Tibial nerve (tissue), 4 donors: Measurements from ENCODE around the gene ADCK2. TPM values are rescaled to one million over a fixed set of nuclear protein-coding genes. Genes with fewer than 3 reads are reported as not detected.

ENCODE experiments used
- DNase-seq, 2 donors: peaks; one replicate each; pipeline ENCODE4 v3.0.0-alpha.2; 2019; ENCODE audit warnings: low spot score in 2 of 2
- H3K27ac ChIP-seq, 4 donors: fragments of 200-600 bp; sonication (generic) in 3 of 4; one replicate each; pipeline ENCODE4 v1.5.1; 2017 to 2019; ENCODE audit warnings: mild to moderate bottlenecking in 1 of 4
- H3K27me3 ChIP-seq, 2 donors: fragments of 200-600 bp; sonication (generic) in 1 of 2; one replicate each; pipeline versions ENCODE4 v1.5.1 to v1.6.0; 2017 to 2019
- H3K36me3 ChIP-seq, 3 donors: fragments of 200-600 bp; sonication (generic); one replicate each; pipeline ENCODE4 v1.5.1; 2018 to 2019
- H3K4me1 ChIP-seq, 4 donors: fragments of 200-600 bp; sonication (generic) in 3 of 4; one replicate each; pipeline ENCODE4 v1.5.1; 2017 to 2019
- H3K4me3 ChIP-seq, 4 donors: fragments of 200-600 bp; sonication (generic) in 3 of 4; one replicate each; pipeline ENCODE4 v1.5.1; 2017 to 2019; ENCODE audit warnings: mild to moderate bottlenecking in 1 of 4, moderate library complexity in 1 of 4
- H3K9me3 ChIP-seq, 4 donors: fragments of 200-600 bp; sonication (generic) in 3 of 4; one replicate each; pipeline ENCODE4 v1.5.1; 2017 to 2019
- CTCF ChIP-seq, 5 experiments: fragments of 200-600 bp in 3 of 5; fragments of 450-650 bp in 2 of 5; sonication (generic) in 3 of 5; IDR thresholded peaks; one replicate each; pipeline ENCODE4 v1.5.1; 2016 to 2019; ENCODE audit warnings: antibody characterized with exemption in 5 of 5, mild to moderate bottlenecking in 3 of 5, moderate library complexity in 2 of 5
- EP300 ChIP-seq, 2 donors: sonication (generic); formaldehyde crosslinking; IDR thresholded peaks; one replicate each; pipeline ENCODE4 v1.6.1; 2017; ENCODE audit warnings: antibody characterized with exemption in 2 of 2, mild to moderate bottlenecking in 1 of 2
- POLR2A ChIP-seq, 2 donors: fragments of 450-650 bp; IDR thresholded peaks; one replicate each; pipeline ENCODE4 v1.6.1; 2017; ENCODE audit warnings: antibody characterized with exemption in 2 of 2, mild to moderate bottlenecking in 2 of 2, moderate library complexity in 2 of 2
- WGBS, 2 donors: methylation state at CpG; one replicate each; pipeline ENCODE4 v1.1.5; 2018; 5-methylcytosine and 5-hydroxymethylcytosine counted together
- total RNA-seq, 4 donors: library from RNA; depleted of rRNA; stranded (reverse); fragments of >200 nt; gene quantifications; one replicate each; pipeline ENCODE4 v1.1.0, GENCODE V29; 2016

ADCK2 gene
- total RNA-seq, 4 donors from 2014 or later, result 20.7 to 34.5 (median 26.7) TPM

- no peaks in the 10 kb centered on the region for H3K4me1 ChIP-seq
- TF ChIP-seq EP300 (IDR thresholded peaks at IDR 0.05) (no peak), CTCF (IDR thresholded peaks at IDR 0.05) (no peak), POLR2A (IDR thresholded peaks at IDR 0.05) (no peak)
- 83 to 84% methylated on average over 10 of the region's 10 CpGs for WGBS, 2 donors
- no peaks in the 10 kb centered on the region for H3K27me3 ChIP-seq
- no peak overlapping the region for H3K4me3 ChIP-seq
- DNase-seq, result no peak
- H3K36me3 ChIP-seq, result peaks cover 0 to 10% (median 0%) of the 10 kb centered on the region in 3 donors
- no peak overlapping the region for H3K27ac ChIP-seq
- no peaks in the 10 kb centered on the region for H3K9me3 ChIP-seq
These were observed 41.7 kb downstream of the ADCK2 start for GRCh38 chr7:140714331-140715040.

GRCh38 chr7:140719721-140720120 lies 47.0 kb downstream of the ADCK2 start:
- Histone ChIP-seq H3K36me3 (peaks cover 0 to 18% (median 0%) of the 10 kb centered on the region in 3 donors), H3K27ac (no peak overlapping the region), H3K4me3 (no peak overlapping the region), H3K4me1 (no peaks in the 10 kb centered on the region), H3K27me3 (no peaks in the 10 kb centered on the region), H3K9me3 (no peaks in the 10 kb centered on the region)
- WGBS, 2 donors, result 70 to 79% methylated on average over 5 of the region's 5 CpGs
- DNase-seq, result no peak
- TF ChIP-seq POLR2A (IDR thresholded peaks at IDR 0.05), result no peak
- TF ChIP-seq EP300 (IDR thresholded peaks at IDR 0.05), result no peak
- TF ChIP-seq CTCF (IDR thresholded peaks at IDR 0.05), result no peak

GRCh38 chr7:140722254-140722653 lies 49.5 kb downstream of the ADCK2 start:
- no peak overlapping the region for H3K4me3 ChIP-seq
- TF ChIP-seq CTCF (IDR thresholded peaks at IDR 0.05) (no peak), EP300 (IDR thresholded peaks at IDR 0.05) (no peak), POLR2A (IDR thresholded peaks at IDR 0.05) (no peak)
- 68 to 77% methylated on average over 1 of the region's 1 CpG for WGBS, 2 donors
- H3K36me3 ChIP-seq, result peaks cover 0 to 20% (median 0%) of the 10 kb centered on the region in 3 donors
- no peak overlapping the region for H3K27ac ChIP-seq
- no peaks in the 10 kb centered on the region for H3K4me1 ChIP-seq
- H3K27me3 ChIP-seq, result no peaks in the 10 kb centered on the region
- no peak for DNase-seq
- H3K9me3 ChIP-seq, result no peaks in the 10 kb centered on the region

GRCh38 chr7:140723006-140723405 lies 50.3 kb downstream of the ADCK2 start:
- Histone ChIP-seq H3K9me3 (no peaks in the 10 kb centered on the region), H3K27me3 (no peaks in the 10 kb centered on the region), H3K27ac (no peak overlapping the region), H3K4me1 (no peaks in the 10 kb centered on the region), H3K36me3 (peaks cover 0 to 20% (median 0%) of the 10 kb centered on the region in 3 donors), H3K4me3 (no peak overlapping the region)
- no peak for DNase-seq
- TF ChIP-seq EP300 (IDR thresholded peaks at IDR 0.05) (no peak), CTCF (IDR thresholded peaks at IDR 0.05) (no peak), POLR2A (IDR thresholded peaks at IDR 0.05) (no peak)
- 96 to 97% methylated on average over 6 of the region's 6 CpGs for WGBS, 2 donors

- Histone ChIP-seq H3K9me3 (no peaks in the 10 kb centered on the region), H3K4me3 (no peak overlapping the region), H3K36me3 (peaks cover 0 to 20% (median 0%) of the 10 kb centered on the region in 3 donors), H3K4me1 (no peaks in the 10 kb centered on the region), H3K27ac (no peak overlapping the region), H3K27me3 (no peaks in the 10 kb centered on the region)
- no peak for TF ChIP-seq POLR2A (IDR thresholded peaks at IDR 0.05)
- TF ChIP-seq EP300 (IDR thresholded peaks at IDR 0.05), result no peak
- no peak for TF ChIP-seq CTCF (IDR thresholded peaks at IDR 0.05)
- WGBS, 2 donors, result 85 to 90% methylated on average over 3 of the region's 3 CpGs
- DNase-seq, result no peak
These were observed 50.8 kb downstream of the ADCK2 start for GRCh38 chr7:140723574-140723973.
